CD14-positive monocyte (primary cell): ENCODE results near the gene RELT. TPM values are rescaled to one million over a fixed set of nuclear protein-coding genes. Genes with fewer than 3 reads are reported as not detected.

ENCODE experiments used
- DNase-seq, 3 donors: peaks; one replicate each; pipeline ENCODE4 v3.0.0-alpha.2; 2011 to 2022
- H2AFZ ChIP-seq: 2 replicates; pipeline ENCODE4 v1.6.0; 2012; ENCODE audit warnings: mild to moderate bottlenecking, low read depth, low read length, inconsistent platforms; ENCODE audit not compliant: insufficient read depth, poor library complexity, severe bottlenecking
- H3K27ac ChIP-seq, 2 donors: 1 replicate in 1 of 2; 2 replicates in 1 of 2; pipeline ENCODE4 v1.5.1; 2012 to 2013; ENCODE audit warnings: low read length in 2 of 2, control low read depth in 1 of 2, inconsistent platforms in 1 of 2, low read depth in 1 of 2, mild to moderate bottlenecking in 1 of 2
- H3K27me3 ChIP-seq, 2 donors: one replicate each; pipeline versions ENCODE4 v1.6.0 to v1.6.1; 2011 to 2013; ENCODE audit warnings: low read length in 2 of 2; ENCODE audit not compliant: control insufficient read depth in 2 of 2, insufficient read depth in 2 of 2
- H3K36me3 ChIP-seq, 2 donors: replicated peaks in 1 of 2; 1 replicate in 1 of 2; 2 replicates in 1 of 2; pipeline versions ENCODE4 v1.5.1 to v1.6.1; 2012 to 2013; ENCODE audit warnings: low read length in 2 of 2, control low read depth in 1 of 2, inconsistent platforms in 1 of 2, mild to moderate bottlenecking in 1 of 2; ENCODE audit not compliant: insufficient read depth in 2 of 2, control insufficient read depth in 1 of 2
- H3K4me1 ChIP-seq, 2 donors: 1 replicate in 1 of 2; 2 replicates in 1 of 2; pipeline versions ENCODE4 v1.5.1 to v1.6.1; 2012 to 2013; ENCODE audit warnings: low read length in 2 of 2, control low read depth in 1 of 2, inconsistent platforms in 1 of 2, mild to moderate bottlenecking in 1 of 2, moderate library complexity in 1 of 2; ENCODE audit not compliant: insufficient read depth in 2 of 2, control insufficient read depth in 1 of 2
- H3K4me2 ChIP-seq: replicated peaks from 2 replicates; pipeline ENCODE3; 2012; ENCODE audit warnings: low read length, moderate library complexity, mild to moderate bottlenecking; ENCODE audit not compliant: poor library complexity, severe bottlenecking; ENCODE audit errors: extremely low read depth
- H3K4me3 ChIP-seq, 3 experiments: fragments of 200-600 bp in 1 of 3; sonication (generic) in 1 of 3; replicated peaks in 1 of 3; 1 replicate in 2 of 3; 2 replicates in 1 of 3; pipeline ENCODE4 v1.5.1; 2011 to 2013; ENCODE audit warnings: low read length in 3 of 3, mild to moderate bottlenecking in 3 of 3, control low read depth in 2 of 3, low read depth in 2 of 3, inconsistent platforms in 1 of 3, moderate library complexity in 1 of 3
- H3K79me2 ChIP-seq: 2 replicates; pipeline ENCODE4 v1.6.0; 2012; ENCODE audit warnings: mild to moderate bottlenecking, control low read depth, inconsistent platforms, low read length, moderate library complexity; ENCODE audit not compliant: insufficient read depth
- H3K9ac ChIP-seq: 2 replicates; pipeline ENCODE4 v1.6.0; 2017; ENCODE audit warnings: low read length, mild to moderate bottlenecking; ENCODE audit not compliant: insufficient read depth, poor library complexity, severe bottlenecking
- H3K9me3 ChIP-seq, 2 donors: replicated peaks in 1 of 2; 1 replicate in 1 of 2; 2 replicates in 1 of 2; pipeline versions ENCODE4 v1.5.1 to v1.6.1; 2012 to 2013; ENCODE audit warnings: low read length in 2 of 2, control low read depth in 1 of 2; ENCODE audit not compliant: control insufficient read depth in 1 of 2, insufficient read depth in 1 of 2
- H4K20me1 ChIP-seq: 2 replicates; pipeline ENCODE4 v1.6.0; 2012; ENCODE audit warnings: mild to moderate bottlenecking, low read length, control low read depth, moderate library complexity; ENCODE audit not compliant: insufficient read depth
- H3K27ac Mint-ChIP-seq, 7 donors: one replicate each; pipeline ENCODE4 v1.8.0; 2020; ENCODE audit warnings: mild to moderate bottlenecking in 7 of 7, mixed read lengths in 7 of 7, moderate library complexity in 6 of 7, inconsistent platforms in 2 of 7
- H3K27me3 Mint-ChIP-seq, 3 donors: one replicate each; pipeline ENCODE4 v1.8.0; 2021 to 2022; ENCODE audit warnings: low read depth in 3 of 3, mild to moderate bottlenecking in 3 of 3, mixed read lengths in 3 of 3, moderate library complexity in 3 of 3, inconsistent platforms in 1 of 3
- H3K36me3 Mint-ChIP-seq, 2 donors: one replicate each; pipeline ENCODE4 v1.8.0; 2020; ENCODE audit warnings: mixed read lengths in 2 of 2, inconsistent platforms in 1 of 2, mild to moderate bottlenecking in 1 of 2
- H3K4me1 Mint-ChIP-seq: one replicate; pipeline ENCODE4 v1.8.0; 2020; ENCODE audit warnings: mild to moderate bottlenecking, mixed read lengths
- H3K4me3 Mint-ChIP-seq, 2 donors: one replicate each; pipeline ENCODE4 v1.8.0; 2020; ENCODE audit warnings: mild to moderate bottlenecking in 2 of 2, mixed read lengths in 2 of 2, moderate library complexity in 1 of 2
- H3K9me3 Mint-ChIP-seq, 7 donors: one replicate each; pipeline ENCODE4 v1.8.0; 2020 to 2022; ENCODE audit warnings: mixed read lengths in 7 of 7, mild to moderate bottlenecking in 6 of 7, moderate library complexity in 6 of 7, inconsistent platforms in 2 of 7
- WGBS: methylation state at CpG from one replicate; pipeline ENCODE4 v1.1.5; 2013; ENCODE audit warnings: missing lambda C conversion rate; ENCODE audit not compliant: insufficient coverage; 5-methylcytosine and 5-hydroxymethylcytosine counted together
- intact Hi-C, 2 donors: fragments of 100-400 bp; cut with micrococcal nuclease; formaldehyde crosslinking; loops; one replicate each; pipeline versions ENCODE4 v1.15.0 to v1.15.1; 2023
- polyA plus RNA-seq, 3 donors: library from polyadenylated mRNA; depleted of rRNA in 1 of 3; unstranded in 2 of 3; stranded (reverse) in 1 of 3; fragments of 300-500 nt in 2 of 3; fragments of >200 nt in 1 of 3; fragmentation: Illumina TruSeq in 2 of 3; gene quantifications; 1 replicate in 2 of 3; 2 replicates in 1 of 3; pipeline ENCODE4 v1.2.3, GENCODE V29; 2012 to 2021
- TF ChIP-seq, protein P1 (sequence below): fragments of 200-600 bp; IDR thresholded peaks from one replicate; pipeline ENCODE4 v1.8.0; 2022; ENCODE audit warnings: antibody characterized with exemption, mild to moderate bottlenecking

The RELT gene
- polyA plus RNA-seq, 3 donors = 16.4 to 265 (median 27.3) TPM

DNA sequence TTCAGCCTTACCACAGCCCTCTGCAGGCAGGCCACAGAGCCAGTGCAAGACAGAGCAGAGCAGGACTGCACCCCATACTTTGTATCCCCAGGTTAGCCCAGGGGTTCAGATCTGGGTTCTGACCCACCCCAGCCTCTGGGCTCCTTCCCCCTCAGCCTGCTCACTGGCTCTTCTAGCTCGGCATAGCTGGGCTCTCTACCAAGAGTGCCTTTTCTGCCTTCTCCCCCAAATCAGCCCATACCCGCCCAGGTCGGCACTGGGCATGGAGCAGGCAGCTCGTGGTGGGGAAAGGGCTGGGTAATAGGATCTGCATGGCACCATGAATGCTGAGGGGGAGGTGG lies 8.3 kb downstream of the RELT start:
- H3K4me3 Mint-ChIP-seq = peak overlapping the region; percentile 69 to 83
- H3K4me1 Mint-ChIP-seq = peaks cover 99% of the 10 kb centered on the region
- no peak for DNase-seq
- TF ChIP-seq, protein P1, sequence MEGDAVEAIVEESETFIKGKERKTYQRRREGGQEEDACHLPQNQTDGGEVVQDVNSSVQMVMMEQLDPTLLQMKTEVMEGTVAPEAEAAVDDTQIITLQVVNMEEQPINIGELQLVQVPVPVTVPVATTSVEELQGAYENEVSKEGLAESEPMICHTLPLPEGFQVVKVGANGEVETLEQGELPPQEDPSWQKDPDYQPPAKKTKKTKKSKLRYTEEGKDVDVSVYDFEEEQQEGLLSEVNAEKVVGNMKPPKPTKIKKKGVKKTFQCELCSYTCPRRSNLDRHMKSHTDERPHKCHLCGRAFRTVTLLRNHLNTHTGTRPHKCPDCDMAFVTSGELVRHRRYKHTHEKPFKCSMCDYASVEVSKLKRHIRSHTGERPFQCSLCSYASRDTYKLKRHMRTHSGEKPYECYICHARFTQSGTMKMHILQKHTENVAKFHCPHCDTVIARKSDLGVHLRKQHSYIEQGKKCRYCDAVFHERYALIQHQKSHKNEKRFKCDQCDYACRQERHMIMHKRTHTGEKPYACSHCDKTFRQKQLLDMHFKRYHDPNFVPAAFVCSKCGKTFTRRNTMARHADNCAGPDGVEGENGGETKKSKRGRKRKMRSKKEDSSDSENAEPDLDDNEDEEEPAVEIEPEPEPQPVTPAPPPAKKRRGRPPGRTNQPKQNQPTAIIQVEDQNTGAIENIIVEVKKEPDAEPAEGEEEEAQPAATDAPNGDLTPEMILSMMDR = no peak
- WGBS = no CpG with 5 or more reads among the region's 4 CpGs
- no peaks in the 10 kb centered on the region for H3K27me3 ChIP-seq
- intact Hi-C loops = no loop called here
- H3K4me2 ChIP-seq = peak overlapping the region; percentile 83
- H3K36me3 ChIP-seq = peaks cover 12 to 17% of the 10 kb centered on the region in 2 donors
- no peaks in the 10 kb centered on the region for H3K9me3 Mint-ChIP-seq
- H4K20me1 ChIP-seq = peaks cover 99% of the 10 kb centered on the region
- peak overlapping the region; percentile 84 to 98 for H3K27ac ChIP-seq
- H3K36me3 Mint-ChIP-seq = peaks cover 46 to 71% of the 10 kb centered on the region in 2 donors
- peak overlapping the region; percentile 95 to 99 (median 98) for H3K27ac Mint-ChIP-seq
- no peaks in the 10 kb centered on the region for H3K9me3 ChIP-seq
- H2AFZ ChIP-seq = no peak overlapping the region
- no peaks in the 10 kb centered on the region for H3K27me3 Mint-ChIP-seq
- H3K4me3 ChIP-seq = peak overlapping the region in 1 of 3 experiments; percentile 95
- peaks cover 100% of the 10 kb centered on the region in 2 donors for H3K4me1 ChIP-seq
- H3K79me2 ChIP-seq = peaks cover 99% of the 10 kb centered on the region
- peak overlapping the region; percentile 70 for H3K9ac ChIP-seq

DNA sequence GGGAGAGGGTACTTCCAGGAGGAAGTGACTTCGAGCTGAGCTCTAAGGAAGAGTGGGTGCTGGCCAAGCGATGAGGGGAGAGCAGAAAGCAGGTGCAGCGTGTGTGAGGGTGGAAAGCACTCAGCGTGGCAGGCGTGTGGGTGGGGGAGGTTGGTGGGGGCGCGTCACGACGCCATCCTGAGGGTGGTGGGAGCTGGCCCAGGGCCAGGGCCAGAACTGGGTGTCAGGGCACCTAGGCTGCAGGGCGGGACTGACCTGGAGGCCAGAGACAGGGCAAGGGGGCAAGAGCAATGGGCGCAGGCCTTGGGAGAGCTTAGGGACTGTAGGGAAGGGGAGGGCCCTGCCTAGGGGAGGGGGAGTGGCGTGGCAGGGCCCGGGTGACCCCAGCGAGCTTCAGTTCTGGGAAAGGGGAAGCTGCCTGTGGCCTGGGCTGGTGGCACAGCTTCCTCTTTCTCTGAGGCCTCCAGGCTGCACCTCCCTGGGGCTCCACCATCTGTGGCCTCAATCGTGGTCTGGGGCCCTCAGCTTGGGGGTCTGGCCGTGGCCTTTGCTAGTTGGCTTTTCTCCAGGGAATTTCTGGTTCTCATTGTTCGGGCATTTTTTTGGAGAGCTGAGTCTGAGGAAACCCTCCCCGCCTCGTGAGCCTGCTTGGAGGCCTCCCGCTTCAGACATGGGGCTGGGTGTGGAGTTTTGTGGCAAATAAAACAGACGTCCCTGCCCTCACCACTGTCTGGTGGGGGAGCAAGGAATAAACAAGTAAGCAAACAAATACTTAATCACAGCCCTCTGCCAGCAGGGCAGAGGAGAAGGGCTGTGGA lies 8.9 kb downstream of the RELT start:
- H3K9ac ChIP-seq = peak overlapping the region; percentile 70
- TF ChIP-seq, protein P1 = no peak
- H3K4me3 ChIP-seq = peak overlapping the region; percentile 3 to 95 (median 38)
- H3K79me2 ChIP-seq = peaks cover 99% of the 10 kb centered on the region
- peaks cover 100% of the 10 kb centered on the region in 2 donors for H3K4me1 ChIP-seq
- peak overlapping the region; percentile 69 to 83 for H3K4me3 Mint-ChIP-seq
- WGBS = under 1% methylated on average over 15 of the region's 21 CpGs
- no peaks in the 10 kb centered on the region for H3K27me3 Mint-ChIP-seq
- DNase-seq = peak; percentile 93 to 94 (median 93)
- peaks cover 15 to 17% of the 10 kb centered on the region in 2 donors for H3K36me3 ChIP-seq
- peak overlapping the region; percentile 95 to 99 (median 98) for H3K27ac Mint-ChIP-seq
- H3K27ac ChIP-seq = peak overlapping the region; percentile 84 to 98
- H3K9me3 Mint-ChIP-seq = no peaks in the 10 kb centered on the region
- H3K9me3 ChIP-seq = no peaks in the 10 kb centered on the region
- H2AFZ ChIP-seq = no peak overlapping the region
- H3K4me2 ChIP-seq = peak overlapping the region; percentile 83
- intact Hi-C loops = loop anchor here in 1 of 2 donors (5.0 kb wide), 1 partner anchor 78 kb away; the partner anchor contains the start of gene ARHGEF17
- H3K27me3 ChIP-seq = no peaks in the 10 kb centered on the region
- peaks cover 99% of the 10 kb centered on the region for H4K20me1 ChIP-seq
- H3K36me3 Mint-ChIP-seq = peaks cover 47 to 71% of the 10 kb centered on the region in 2 donors
- peaks cover 99% of the 10 kb centered on the region for H3K4me1 Mint-ChIP-seq
